Measurements from ENCODE around the gene SEMA3A. TPM values are rescaled to one million over a fixed set of nuclear protein-coding genes. Genes with fewer than 3 reads are reported as not detected.
A peak's percentile ranks its signal among the peaks of the same experiment; 100 is the strongest.

The SEMA3A gene
- total RNA-seq, 3 donors from 2014 or later = 4.5 to 76.7 (median 9.7) TPM

GRCh38 chr7:83985821-83986220 is 208.8 kb downstream of the SEMA3A start:
- H3K9me3 ChIP-seq = no peaks in the 10 kb centered on the region
- H3K4me1 ChIP-seq (ENCODE audit: low read depth) = no peaks in the 10 kb centered on the region
- DNase-seq = no peak
- H3K4me3 ChIP-seq = no peak overlapping the region
- ATAC-seq = no peak
- no peak for TF ChIP-seq CTCF (IDR thresholded peaks at IDR 0.05)
- H3K36me3 ChIP-seq (ENCODE audit: low read depth) = no peaks in the 10 kb centered on the region
- intact Hi-C loops (cut with DNase I, micrococcal nuclease) = no loop called here

GRCh38 chr7:83984591-83984990 is 210.0 kb downstream of the SEMA3A start:
- H3K4me1 ChIP-seq (ENCODE audit: low read depth) = no peaks in the 10 kb centered on the region
- H3K9me3 ChIP-seq = no peaks in the 10 kb centered on the region
- intact Hi-C loops (cut with DNase I, micrococcal nuclease) = no loop called here
- DNase-seq (no peak), ATAC-seq (no peak)
- no peaks in the 10 kb centered on the region for H3K36me3 ChIP-seq (ENCODE audit: low read depth)
- H3K4me3 ChIP-seq = no peak overlapping the region
- no peak for TF ChIP-seq CTCF (IDR thresholded peaks at IDR 0.05)

- no peak for TF ChIP-seq CTCF (IDR thresholded peaks at IDR 0.05)
- no peak overlapping the region for H3K4me3 ChIP-seq
- ATAC-seq = no peak
- H3K36me3 ChIP-seq (ENCODE audit: low read depth) = no peaks in the 10 kb centered on the region
- H3K9me3 ChIP-seq = no peaks in the 10 kb centered on the region
- H3K4me1 ChIP-seq (ENCODE audit: low read depth) = no peaks in the 10 kb centered on the region
- intact Hi-C loops (cut with DNase I, micrococcal nuclease) = no loop called here
- no peak for DNase-seq
Observed at GRCh38 chr7:83984076-83984475, 210.5 kb downstream of the SEMA3A start.

GRCh38 chr7:83983606-83984005 is 211.0 kb downstream of the SEMA3A start:
- no peak for TF ChIP-seq CTCF (IDR thresholded peaks at IDR 0.05)
- intact Hi-C loops (cut with DNase I, micrococcal nuclease) = no loop called here
- H3K4me1 ChIP-seq (ENCODE audit: low read depth) = no peaks in the 10 kb centered on the region
- H3K4me3 ChIP-seq = no peak overlapping the region
- ATAC-seq (no peak), DNase-seq (no peak)
- no peaks in the 10 kb centered on the region for H3K9me3 ChIP-seq
- H3K36me3 ChIP-seq (ENCODE audit: low read depth) = no peaks in the 10 kb centered on the region

DNA sequence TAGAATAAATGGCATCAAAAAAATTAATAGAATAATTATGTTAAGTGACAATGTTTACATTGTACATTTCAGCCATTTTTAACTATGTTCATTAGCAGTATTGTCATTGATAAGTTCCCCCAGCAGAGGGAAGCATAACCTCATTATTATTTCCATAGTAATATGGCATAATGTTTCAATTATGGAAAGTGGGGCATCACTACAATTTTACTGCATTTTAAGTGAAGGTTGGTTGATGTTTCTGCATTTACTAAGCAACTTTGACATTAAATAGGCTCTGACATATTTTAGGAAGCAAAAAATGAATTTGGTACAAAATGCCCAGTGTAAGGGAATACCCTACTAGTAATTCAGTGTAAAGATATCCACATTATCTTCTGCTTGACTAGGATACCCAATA is 218.3 kb downstream of the SEMA3A start:
- no peaks in the 10 kb centered on the region for H3K36me3 ChIP-seq (ENCODE audit: low read depth)
- no peaks in the 10 kb centered on the region for H3K4me1 ChIP-seq (ENCODE audit: low read depth)
- no peak overlapping the region for H3K4me3 ChIP-seq
- ATAC-seq (peak; percentile 58), DNase-seq (peak in 1 of 3 donors; percentile 50)
- TF ChIP-seq CTCF (IDR thresholded peaks at IDR 0.05) = no peak
- intact Hi-C loops (cut with DNase I, micrococcal nuclease) = loop anchor here in 1 of 2 donors (5.0 kb wide), 1 partner anchor 1046 kb away; no protein-coding TSS in a partner anchor
- no peaks in the 10 kb centered on the region for H3K9me3 ChIP-seq

DNA sequence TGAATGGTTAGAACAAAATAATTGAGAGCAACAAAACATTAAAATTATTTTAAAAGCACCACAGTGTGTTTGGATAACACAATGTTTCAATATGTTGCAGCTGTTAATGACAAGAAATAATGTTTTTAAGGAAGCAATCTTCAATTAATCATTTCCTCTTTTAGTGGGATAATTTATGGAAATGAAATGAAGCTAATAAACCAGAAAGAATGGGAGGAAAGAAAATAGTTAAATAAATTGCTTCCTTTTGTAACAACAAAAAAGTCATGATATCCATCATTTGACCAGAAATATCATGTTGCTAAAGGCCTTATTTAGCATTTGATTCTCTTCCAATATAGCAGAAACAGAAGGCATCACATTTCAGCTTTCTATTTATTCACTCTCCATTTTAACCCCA is 224.5 kb downstream of the SEMA3A start:
- Histone ChIP-seq H3K9me3 (no peaks in the 10 kb centered on the region), H3K36me3 (ENCODE audit: low read depth) (no peaks in the 10 kb centered on the region), H3K4me3 (no peak overlapping the region), H3K4me1 (ENCODE audit: low read depth) (no peaks in the 10 kb centered on the region)
- no peak for TF ChIP-seq CTCF (IDR thresholded peaks at IDR 0.05)
- ATAC-seq = no peak
- intact Hi-C loops (cut with DNase I, micrococcal nuclease) = no loop called here
- DNase-seq = no peak

Measured in mucosa of descending colon (tissue), 3 donors.